PC-9 (cell line): ENCODE measurements around the gene CACYBP.

Source experiments
- EZH2 ChIP-seq: fragments of 200-600 bp; sonication (generic); IDR thresholded peaks from 2 replicates; pipeline ENCODE4 v1.8.0; 2017; ENCODE audit warnings: antibody characterized with exemption, low read depth
- TF ChIP-seq, protein P1 (sequence below): fragments of 200-600 bp; sonication (generic); conservative IDR thresholded peaks from 2 replicates; pipeline ENCODE4 v1.6.1; 2017; ENCODE audit warnings: mixed run types, antibody characterized with exemption, mild to moderate bottlenecking, moderate library complexity

DNA sequence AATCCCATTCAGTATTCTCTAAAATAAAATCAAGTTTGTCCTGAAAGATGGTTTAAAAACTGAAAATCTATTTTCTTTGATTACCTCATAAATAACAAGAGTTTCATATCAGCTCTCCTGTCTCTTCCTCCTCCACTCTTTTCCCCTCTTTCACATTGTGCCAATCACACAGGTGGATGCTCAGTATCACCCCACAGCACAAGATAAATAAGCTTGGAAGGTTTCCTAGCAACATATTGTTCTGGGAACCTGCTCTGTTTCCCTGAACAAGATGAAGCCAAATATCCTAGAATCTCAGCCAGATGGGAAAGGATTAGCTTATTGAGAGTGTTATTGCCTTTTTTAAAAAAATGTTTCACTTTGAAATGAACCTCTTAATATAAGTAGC is 45.7 kb upstream of the CACYBP start:
- TF ChIP-seq, protein P1, sequence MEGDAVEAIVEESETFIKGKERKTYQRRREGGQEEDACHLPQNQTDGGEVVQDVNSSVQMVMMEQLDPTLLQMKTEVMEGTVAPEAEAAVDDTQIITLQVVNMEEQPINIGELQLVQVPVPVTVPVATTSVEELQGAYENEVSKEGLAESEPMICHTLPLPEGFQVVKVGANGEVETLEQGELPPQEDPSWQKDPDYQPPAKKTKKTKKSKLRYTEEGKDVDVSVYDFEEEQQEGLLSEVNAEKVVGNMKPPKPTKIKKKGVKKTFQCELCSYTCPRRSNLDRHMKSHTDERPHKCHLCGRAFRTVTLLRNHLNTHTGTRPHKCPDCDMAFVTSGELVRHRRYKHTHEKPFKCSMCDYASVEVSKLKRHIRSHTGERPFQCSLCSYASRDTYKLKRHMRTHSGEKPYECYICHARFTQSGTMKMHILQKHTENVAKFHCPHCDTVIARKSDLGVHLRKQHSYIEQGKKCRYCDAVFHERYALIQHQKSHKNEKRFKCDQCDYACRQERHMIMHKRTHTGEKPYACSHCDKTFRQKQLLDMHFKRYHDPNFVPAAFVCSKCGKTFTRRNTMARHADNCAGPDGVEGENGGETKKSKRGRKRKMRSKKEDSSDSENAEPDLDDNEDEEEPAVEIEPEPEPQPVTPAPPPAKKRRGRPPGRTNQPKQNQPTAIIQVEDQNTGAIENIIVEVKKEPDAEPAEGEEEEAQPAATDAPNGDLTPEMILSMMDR = no peak
- no peak for TF ChIP-seq EZH2
